HG03060 (cell line): Measurements from ENCODE around the gene HDAC4.

ENCODE experiments used
- ATAC-seq: cut with Tn5 transposase; IDR thresholded peaks from one replicate; pipeline ENCODE4 v1.9.1; 2021; ENCODE audit warnings: low read depth, moderate number of reproducible peaks; ENCODE audit not compliant: unreplicated experiment

Gene HDAC4

GRCh38 chr2:239198221-239198620 lies 202.6 kb downstream of the HDAC4 start:
- no peak for ATAC-seq

- ATAC-seq = no peak
Measured at GRCh38 chr2:239197146-239197545, 203.7 kb downstream of the HDAC4 start.

- no peak for ATAC-seq
Measured at GRCh38 chr2:239196474-239197021, 204.3 kb downstream of the HDAC4 start.

GRCh38 chr2:239195992-239196391 lies 204.8 kb downstream of the HDAC4 start:
- ATAC-seq = no peak

DNA sequence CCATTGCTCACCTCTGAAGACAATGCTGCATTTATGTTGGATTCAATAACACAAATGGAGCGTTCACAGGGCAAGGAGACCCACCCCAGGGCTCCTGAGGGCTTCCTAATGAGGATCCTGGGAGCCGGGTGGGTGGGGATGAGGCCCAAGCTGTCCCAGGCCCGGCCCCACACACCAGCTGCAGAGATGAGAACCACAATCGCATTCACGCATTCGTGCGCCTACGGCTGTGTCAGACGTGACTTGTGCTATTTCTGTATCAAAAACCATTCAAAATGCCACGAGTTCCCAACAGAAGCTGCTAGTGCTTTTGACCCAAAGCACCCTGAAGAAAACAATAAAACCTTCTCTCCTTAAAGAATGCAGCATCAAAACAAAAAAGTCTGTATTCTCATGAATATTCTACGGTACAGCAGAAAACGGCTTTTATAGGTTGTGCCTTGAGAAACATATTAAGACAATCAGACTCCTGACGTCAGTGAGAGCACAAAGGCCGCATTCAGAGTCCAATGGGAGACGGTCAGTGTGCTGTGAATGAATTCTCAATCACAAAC lies 205.4 kb downstream of the HDAC4 start:
- ATAC-seq = no peak

DNA sequence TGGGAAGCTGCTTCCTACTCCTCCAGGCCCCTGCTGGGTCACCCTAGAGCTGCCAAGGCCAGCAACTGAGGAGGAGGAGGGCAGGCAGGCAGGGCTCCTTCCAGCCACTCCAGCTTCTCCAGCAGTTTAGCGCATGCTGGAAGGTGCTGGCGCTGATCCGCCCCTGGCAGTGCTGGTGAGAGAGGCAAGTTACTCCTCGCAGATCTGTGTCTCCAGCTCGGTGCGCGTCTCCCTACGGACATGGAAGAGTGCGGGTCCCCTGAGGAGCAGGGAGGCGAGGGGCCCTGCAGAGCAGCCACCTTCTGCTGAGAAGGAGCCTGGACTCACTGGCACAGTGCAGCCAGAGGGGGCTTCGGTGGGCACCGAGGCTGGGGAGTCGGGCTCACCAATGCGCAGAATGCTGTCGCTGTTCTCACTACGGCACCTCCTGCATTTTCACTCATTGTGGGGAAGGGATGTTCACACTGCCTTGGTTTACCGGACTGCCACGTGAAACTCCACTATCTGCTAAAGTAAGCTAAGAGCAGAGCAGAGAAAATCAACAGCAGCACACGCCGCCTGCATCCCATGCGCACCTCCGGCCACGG lies 206.0 kb downstream of the HDAC4 start:
- no peak for ATAC-seq

GRCh38 chr2:239193925-239194677 lies 206.7 kb downstream of the HDAC4 start:
- ATAC-seq = no peak

DNA sequence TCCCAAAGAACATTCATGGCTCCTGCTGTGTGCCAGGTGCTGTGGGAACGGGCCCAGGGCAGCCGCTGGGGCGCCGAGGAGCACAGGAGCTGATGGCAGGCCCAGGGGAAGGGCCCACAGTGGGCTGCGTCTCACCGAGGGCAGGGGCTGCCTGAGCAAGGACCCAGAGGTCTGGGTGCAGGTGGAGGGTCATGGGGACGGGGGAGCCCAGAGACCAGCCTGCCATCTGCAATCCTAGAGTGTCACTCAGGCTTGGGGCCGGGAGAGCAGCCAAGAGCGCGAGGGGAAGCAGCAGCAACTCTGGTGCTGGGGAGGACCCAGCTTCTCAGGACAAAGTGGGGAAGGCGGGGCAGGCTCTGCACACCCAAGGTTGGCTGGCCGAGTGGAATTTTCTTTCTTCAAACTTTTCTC lies 207.4 kb downstream of the HDAC4 start:
- ATAC-seq = no peak

DNA sequence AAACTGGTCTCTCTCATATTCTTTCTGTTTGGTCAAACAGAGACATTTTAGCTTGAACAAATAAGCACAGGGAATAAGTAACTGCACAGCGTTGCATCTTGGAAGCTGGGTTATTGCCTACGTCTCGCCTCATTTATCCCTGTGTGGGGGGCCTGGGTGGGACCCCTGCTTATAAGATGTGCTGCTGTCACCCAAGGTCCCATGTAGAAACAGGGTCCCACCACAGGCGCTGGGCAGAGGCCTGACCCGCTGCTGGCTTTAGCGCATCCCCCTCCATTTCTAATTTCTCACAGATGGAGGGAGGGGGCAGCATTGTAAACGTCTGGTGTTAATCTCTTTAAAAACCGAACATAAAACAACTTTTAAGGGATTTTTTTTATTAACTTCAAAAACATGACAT lies 207.8 kb downstream of the HDAC4 start:
- ATAC-seq = no peak

GRCh38 chr2:239192456-239192855 lies 208.4 kb downstream of the HDAC4 start:
- no peak for ATAC-seq

- ATAC-seq = no peak
Measured at GRCh38 chr2:239190921-239191885, 209.6 kb downstream of the HDAC4 start.

GRCh38 chr2:239190361-239190760 lies 210.5 kb downstream of the HDAC4 start:
- ATAC-seq = no peak

GRCh38 chr2:239189711-239190131 lies 211.1 kb downstream of the HDAC4 start:
- no peak for ATAC-seq

DNA sequence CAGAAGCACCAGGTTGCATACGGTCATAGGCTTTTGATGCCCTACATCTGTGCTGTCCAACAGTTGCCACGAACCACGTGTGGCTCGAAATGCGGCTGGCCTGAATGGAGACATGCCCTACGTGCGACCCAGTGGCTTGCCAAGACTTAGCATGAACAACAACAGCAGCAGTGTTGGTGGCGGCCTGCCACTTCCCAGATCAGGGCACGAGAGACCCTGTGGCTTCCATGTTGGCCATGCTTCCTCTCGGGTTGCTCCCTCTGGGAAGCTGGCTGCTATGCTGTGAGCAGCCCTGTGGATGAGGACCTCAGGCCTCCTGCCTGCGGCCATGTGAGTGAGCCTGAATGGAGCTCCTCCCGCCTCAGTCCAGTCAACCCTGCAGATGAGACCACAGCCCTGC lies 212.3 kb downstream of the HDAC4 start:
- no peak for ATAC-seq

DNA sequence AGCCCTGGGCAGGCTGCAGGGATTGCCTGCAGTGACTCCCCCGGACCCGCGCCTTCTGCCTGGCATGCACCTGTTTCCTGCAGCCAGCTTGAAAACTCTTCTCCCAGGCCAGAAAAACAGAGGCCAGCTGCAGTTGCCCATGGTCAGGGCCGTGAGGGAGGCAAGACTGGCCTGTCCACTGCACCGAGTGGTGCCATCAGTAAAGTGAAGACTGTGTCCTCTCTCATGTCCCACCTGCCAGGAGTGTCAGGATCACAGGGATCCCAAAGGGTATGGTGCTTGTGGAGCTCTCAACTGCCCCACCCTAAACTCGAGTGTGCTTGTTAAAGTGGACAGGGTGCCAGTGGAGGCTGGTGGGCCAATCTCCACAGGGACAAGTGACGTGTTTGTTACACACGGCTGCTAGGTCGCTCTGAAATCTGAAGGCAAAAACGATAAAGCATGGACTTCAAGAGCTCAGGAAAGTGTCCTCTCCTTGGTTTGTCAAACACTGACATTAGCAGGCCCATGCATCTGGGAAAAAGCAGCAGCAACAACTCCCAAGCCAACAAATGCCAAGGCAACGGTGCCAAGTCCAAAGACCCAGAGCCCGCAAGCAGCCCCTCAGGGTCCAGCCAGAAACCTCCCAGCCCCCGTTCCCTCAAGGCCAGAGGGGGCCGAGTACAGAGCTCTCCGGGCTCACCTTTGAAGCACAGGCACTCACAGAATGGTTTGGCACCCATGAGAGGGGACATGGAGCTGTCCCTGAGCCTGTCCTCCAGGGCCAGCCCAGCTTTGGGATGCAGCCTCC lies 213.2 kb downstream of the HDAC4 start:
- no peak for ATAC-seq

GRCh38 chr2:239186516-239187357 lies 214.1 kb downstream of the HDAC4 start:
- no peak for ATAC-seq

DNA sequence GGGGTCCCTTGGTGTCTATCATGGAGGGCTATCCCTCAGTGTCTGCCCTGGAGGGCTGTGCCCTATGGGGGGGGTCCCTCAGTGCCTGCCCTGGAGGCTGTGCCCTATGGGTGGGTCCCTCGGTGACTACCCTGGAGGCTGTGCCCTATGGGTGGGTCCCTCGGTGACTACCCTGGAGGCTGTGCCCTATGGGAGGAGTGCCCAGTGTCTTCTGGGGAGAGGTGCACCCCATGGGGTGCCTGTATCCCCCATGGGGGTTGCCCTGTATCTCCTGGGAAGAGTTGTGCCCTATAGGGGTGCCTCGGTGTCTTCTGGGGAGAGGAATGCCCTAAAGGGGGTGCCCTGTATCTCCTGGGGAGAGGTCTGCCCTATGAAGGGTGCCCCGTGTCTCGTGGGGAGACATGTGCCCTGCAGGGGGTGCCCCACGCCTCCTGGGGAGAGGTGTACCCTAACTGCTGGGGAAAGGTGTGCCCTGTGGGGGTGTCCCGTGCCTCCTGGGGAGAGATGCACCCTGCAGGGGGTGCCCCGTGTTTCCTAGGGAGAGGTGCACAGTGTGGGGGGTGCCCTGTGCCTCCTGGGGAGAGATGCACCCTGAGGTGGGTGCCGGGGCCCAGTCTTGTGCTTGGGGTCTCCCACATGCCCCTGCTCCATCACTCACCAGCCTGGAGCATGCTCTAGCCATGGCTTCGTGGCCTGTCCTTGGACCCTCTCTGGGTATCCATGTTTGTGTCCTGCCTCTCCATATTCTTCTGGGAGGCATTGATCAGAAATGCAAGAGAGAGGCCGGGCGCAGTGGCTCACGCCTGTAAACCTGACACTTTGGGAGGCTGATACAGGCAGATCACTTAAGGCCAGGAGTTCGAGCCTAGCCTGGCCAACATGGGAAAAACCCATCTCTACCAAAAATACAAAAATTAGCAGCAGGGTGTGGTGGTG lies 215.6 kb downstream of the HDAC4 start:
- no peak for ATAC-seq

DNA sequence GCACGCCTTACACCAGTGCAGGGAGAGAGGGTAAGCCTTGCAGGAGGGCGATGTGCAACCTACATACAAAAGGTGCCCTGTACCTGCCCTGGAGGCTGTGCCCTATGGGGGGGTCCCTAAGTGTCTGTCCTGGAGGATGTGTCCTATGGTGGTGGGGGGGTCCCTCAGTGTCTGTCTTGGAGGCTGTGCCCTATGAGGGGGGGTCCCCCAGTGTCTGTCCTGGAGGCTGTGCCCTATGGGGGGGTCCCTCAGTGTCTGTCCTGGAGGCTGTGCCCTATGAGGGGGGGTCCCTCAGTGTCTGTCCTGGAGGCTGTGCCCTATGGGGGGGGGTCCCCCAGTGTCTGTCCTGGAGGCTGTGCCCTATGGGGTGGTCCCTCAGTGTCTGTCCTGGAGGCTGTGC lies 216.6 kb downstream of the HDAC4 start:
- ATAC-seq = no peak
